Right atrium auricular region (tissue), 2 donors: ENCODE results near the gene S100A7A. TPM values are rescaled to one million over a fixed set of nuclear protein-coding genes. Genes with fewer than 3 reads are reported as not detected.

ENCODE experiments used
- DNase-seq: peaks from one replicate; pipeline ENCODE4 v3.0.0-alpha.2; 2019; ENCODE audit warnings: low spot score
- H3K27ac ChIP-seq, 2 donors: fragments of 200-600 bp; sonication (generic); 1 replicate in 1 of 2; 2 replicates in 1 of 2; pipeline ENCODE4 v1.5.1; 2016 to 2019
- H3K27me3 ChIP-seq, 2 donors: fragments of 200-600 bp; sonication (generic); one replicate each; pipeline versions ENCODE4 v1.5.1 to v1.6.0; 2017 to 2019
- H3K36me3 ChIP-seq: fragments of 200-600 bp; sonication (generic); one replicate; pipeline ENCODE4 v1.5.1; 2016
- H3K4me1 ChIP-seq, 2 donors: fragments of 200-600 bp; sonication (generic); one replicate each; pipeline versions ENCODE4 v1.5.1 to v1.6.0; 2017 to 2019
- H3K4me3 ChIP-seq, 2 donors: fragments of 200-600 bp; sonication (generic); 1 replicate in 1 of 2; 2 replicates in 1 of 2; pipeline ENCODE4 v1.5.1; 2017 to 2019; ENCODE audit warnings: mild to moderate bottlenecking in 1 of 2, moderate library complexity in 1 of 2
- H3K9me3 ChIP-seq, 2 donors: fragments of 200-600 bp; sonication (generic); one replicate each; pipeline ENCODE4 v1.5.1; 2019
- total RNA-seq, 2 donors: library from RNA; depleted of rRNA; stranded (reverse); fragments of >200 nt; gene quantifications; one replicate each; pipeline ENCODE4 v1.1.0, GENCODE V29; 2016
- TF ChIP-seq, protein P1 (sequence below), 2 donors: fragments of 200-600 bp; sonication (generic); IDR thresholded peaks; one replicate each; pipeline ENCODE4 v1.5.1; 2019; ENCODE audit warnings: antibody characterized with exemption in 2 of 2

The S100A7A gene
- total RNA-seq, 2 donors from 2014 or later, result not detected

DNA sequence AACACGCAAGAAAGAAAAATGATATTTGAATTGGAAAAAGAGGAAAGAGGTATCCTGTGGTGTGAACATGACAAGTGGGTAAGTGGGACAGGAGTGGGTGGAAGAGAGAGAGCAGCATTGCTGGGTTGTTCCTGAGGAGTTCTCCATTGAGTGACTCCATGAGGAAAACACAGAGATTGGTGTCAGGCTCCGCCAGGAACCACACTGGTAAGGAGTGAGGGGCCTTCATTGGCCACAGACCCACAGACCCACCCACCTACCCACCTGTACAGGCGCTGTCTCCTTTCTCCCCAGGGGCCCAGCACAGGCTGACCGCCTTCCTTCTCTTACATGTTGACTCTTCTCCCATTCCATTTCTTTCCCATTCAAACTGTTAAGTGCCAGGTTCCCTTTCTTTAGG lies 20.9 kb downstream of the S100A7A start:
- Histone ChIP-seq H3K36me3 (no peaks in the 10 kb centered on the region), H3K27ac (no peak overlapping the region), H3K4me3 (no peak overlapping the region), H3K9me3 (no peaks in the 10 kb centered on the region), H3K4me1 (no peaks in the 10 kb centered on the region), H3K27me3 (no peaks in the 10 kb centered on the region)
- TF ChIP-seq, protein P1, sequence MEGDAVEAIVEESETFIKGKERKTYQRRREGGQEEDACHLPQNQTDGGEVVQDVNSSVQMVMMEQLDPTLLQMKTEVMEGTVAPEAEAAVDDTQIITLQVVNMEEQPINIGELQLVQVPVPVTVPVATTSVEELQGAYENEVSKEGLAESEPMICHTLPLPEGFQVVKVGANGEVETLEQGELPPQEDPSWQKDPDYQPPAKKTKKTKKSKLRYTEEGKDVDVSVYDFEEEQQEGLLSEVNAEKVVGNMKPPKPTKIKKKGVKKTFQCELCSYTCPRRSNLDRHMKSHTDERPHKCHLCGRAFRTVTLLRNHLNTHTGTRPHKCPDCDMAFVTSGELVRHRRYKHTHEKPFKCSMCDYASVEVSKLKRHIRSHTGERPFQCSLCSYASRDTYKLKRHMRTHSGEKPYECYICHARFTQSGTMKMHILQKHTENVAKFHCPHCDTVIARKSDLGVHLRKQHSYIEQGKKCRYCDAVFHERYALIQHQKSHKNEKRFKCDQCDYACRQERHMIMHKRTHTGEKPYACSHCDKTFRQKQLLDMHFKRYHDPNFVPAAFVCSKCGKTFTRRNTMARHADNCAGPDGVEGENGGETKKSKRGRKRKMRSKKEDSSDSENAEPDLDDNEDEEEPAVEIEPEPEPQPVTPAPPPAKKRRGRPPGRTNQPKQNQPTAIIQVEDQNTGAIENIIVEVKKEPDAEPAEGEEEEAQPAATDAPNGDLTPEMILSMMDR (IDR thresholded peaks at IDR 0.05), result no peak
- no peak for DNase-seq

DNA sequence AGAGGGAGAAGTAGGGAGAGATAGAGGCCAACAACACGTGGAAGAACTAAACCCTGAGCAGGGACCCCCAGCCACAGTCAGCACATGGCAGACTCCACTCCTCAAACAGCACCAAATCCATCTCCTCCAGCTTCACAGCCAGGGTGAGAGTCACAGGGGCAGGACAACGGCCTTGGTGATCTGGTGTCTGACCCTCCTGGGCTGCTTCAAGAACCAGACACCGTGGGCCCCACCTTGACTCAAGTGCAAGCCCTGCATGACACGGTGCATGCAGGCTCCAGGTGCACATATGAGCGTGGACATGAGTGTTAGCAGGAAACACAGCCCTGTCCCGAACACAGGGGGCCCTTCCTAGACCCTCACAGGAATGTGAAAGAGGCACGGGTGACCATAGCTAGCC lies 22.3 kb downstream of the S100A7A start:
- DNase-seq, result no peak

DNA sequence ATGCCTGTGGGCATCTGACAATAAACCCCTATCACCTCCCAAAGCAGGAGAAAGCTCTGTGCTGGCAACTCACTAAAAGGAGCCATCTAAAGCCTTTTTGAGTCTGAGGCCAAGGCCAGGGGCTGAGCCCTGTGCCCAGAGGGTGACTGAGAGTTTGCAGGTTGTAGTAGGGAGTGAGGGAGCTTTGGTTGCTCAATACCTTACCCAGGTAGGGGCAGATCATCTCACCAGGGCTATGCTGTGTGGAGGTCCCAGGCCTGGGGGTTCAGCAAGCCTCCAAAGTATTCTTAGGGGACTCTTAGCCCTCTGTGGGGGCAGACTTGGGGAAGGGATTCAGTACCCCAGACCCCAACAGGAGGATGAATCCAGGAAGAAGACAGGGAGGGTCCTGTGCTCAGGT lies 23.0 kb downstream of the S100A7A start:
- no peak overlapping the region for H3K27ac ChIP-seq
- H3K27me3 ChIP-seq, result no peaks in the 10 kb centered on the region
- H3K4me1 ChIP-seq, result no peaks in the 10 kb centered on the region
- no peak for DNase-seq
- TF ChIP-seq, protein P1 (IDR thresholded peaks at IDR 0.05), result no peak
- H3K9me3 ChIP-seq, result peaks cover 0 to 4% of the 10 kb centered on the region in 2 donors
- no peaks in the 10 kb centered on the region for H3K36me3 ChIP-seq
- no peak overlapping the region for H3K4me3 ChIP-seq

More for the DNA sequence above, 22.3 kb downstream of the S100A7A start:
- Histone ChIP-seq H3K4me1 (no peaks in the 10 kb centered on the region), H3K27ac (no peak overlapping the region), H3K27me3 (no peaks in the 10 kb centered on the region), H3K36me3 (no peaks in the 10 kb centered on the region), H3K4me3 (no peak overlapping the region), H3K9me3 (peaks cover 0 to 4% of the 10 kb centered on the region in 2 donors)
- TF ChIP-seq, protein P1 (IDR thresholded peaks at IDR 0.05), result no peak

DNA sequence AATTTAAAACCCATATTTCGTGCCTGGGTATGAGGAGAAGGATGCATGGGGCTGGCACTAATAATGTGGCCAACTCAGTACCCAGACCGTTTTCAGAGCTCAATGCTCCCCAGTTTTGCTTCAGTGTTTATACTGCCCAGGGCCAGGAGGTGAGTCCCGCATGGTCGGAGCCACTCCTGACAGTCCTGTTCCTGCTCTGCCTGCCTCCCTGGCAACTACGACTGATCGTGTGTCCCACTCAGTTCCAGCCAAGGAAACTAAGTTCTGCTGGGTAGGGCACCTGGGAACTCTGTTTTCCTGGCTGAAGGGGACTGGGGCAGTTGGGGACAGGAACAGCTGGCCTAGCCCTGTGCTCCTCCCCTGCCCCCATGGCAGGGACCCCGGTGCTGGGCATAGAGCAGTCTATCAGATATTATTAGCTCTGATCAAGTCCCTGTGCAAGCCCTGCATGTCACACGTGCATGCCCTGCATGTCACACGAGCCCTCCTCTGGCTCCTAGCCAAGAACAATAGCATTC lies 25.0 kb downstream of the S100A7A start:
- Histone ChIP-seq H3K36me3 (no peaks in the 10 kb centered on the region), H3K4me1 (no peaks in the 10 kb centered on the region), H3K27ac (no peak overlapping the region), H3K9me3 (peaks cover 0 to 4% of the 10 kb centered on the region in 2 donors), H3K27me3 (no peaks in the 10 kb centered on the region), H3K4me3 (no peak overlapping the region)
- no peak for DNase-seq
- TF ChIP-seq, protein P1 (IDR thresholded peaks at IDR 0.05), result no peak

DNA sequence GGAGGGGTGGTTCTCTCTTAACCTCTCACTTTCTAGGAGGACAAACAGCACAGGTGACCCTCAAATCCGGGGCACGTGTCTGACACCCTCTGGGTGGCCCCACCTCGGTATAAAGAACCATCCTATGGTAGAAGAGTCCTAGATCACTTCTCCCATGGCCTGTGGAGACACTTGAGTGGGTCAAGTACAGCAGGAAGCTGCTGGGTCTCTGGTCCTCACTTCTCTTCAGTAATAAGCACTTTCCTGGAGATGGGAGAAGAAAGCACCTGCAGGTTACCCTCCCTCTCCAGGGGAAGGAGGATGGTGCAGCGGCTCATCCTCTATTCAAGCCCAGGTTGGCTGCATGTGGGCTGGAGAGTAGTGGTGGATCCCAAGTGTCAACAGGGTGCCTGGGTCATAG lies 27.2 kb downstream of the S100A7A start:
- no peak overlapping the region for H3K27ac ChIP-seq
- H3K4me3 ChIP-seq, result no peak overlapping the region
- no peak for DNase-seq
- H3K36me3 ChIP-seq, result no peaks in the 10 kb centered on the region
- H3K4me1 ChIP-seq, result no peaks in the 10 kb centered on the region
- no peaks in the 10 kb centered on the region for H3K27me3 ChIP-seq
- TF ChIP-seq, protein P1 (IDR thresholded peaks at IDR 0.05), result no peak
- peaks cover 0 to 4% of the 10 kb centered on the region in 2 donors for H3K9me3 ChIP-seq

DNA sequence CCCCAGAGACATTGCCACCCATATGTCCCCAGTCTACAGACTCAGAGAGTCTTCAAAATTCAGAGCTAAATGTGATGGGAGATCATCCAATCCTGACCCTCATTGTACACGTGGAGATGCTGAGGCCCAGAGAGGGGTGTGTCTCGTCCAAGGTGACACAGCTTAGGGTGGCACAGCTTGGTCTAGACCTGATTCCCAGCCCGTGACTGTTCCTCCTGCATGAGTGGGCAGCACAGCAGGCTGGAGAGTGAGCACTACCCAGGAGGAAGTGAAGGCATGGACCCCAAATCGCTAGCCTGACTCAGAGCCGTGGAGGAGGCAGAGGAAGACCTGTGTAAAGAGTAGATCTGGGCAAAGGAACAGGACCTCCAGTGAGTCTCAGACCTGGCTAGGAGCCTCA lies 27.8 kb downstream of the S100A7A start:
- H3K4me1 ChIP-seq, result no peaks in the 10 kb centered on the region
- no peaks in the 10 kb centered on the region for H3K36me3 ChIP-seq
- no peak for DNase-seq
- no peak overlapping the region for H3K4me3 ChIP-seq
- no peaks in the 10 kb centered on the region for H3K27me3 ChIP-seq
- H3K9me3 ChIP-seq, result peaks cover 0 to 4% of the 10 kb centered on the region in 2 donors
- H3K27ac ChIP-seq, result no peak overlapping the region
- TF ChIP-seq, protein P1 (IDR thresholded peaks at IDR 0.05), result no peak
